GM19025 (cell line): ENCODE measurements around the gene GNB5.
"Not testable (repeated sequence)": the region's sequence is repeated elsewhere in the genome, so short reads cannot be mapped to it uniquely, and the experiment has no call there.

Experiments used
- ATAC-seq: cut with Tn5 transposase; IDR thresholded peaks from one replicate; pipeline ENCODE4 v1.9.1; 2021; ENCODE audit warnings: mild to moderate bottlenecking, low read depth, moderate library complexity; ENCODE audit not compliant: unreplicated experiment

Gene GNB5

DNA sequence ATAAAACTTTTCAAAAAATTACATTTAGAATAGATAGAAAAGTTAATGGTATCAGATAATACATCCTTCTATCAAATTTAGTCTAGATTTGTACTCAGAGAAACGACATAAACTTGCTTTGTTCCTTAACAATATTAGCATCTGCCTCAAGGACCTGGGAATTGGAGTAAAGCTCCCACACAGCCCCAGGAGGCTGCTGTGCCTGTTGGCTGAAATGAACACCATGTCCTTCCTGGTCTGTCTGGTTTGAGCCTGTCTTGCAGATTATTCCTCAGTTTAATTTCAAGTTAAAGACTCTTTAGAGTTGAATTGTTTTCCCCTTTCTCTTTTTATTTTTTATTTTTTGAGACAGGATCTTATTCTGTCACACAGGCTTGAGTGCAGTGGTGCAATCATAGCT, 19.4 kb downstream of the GNB5 start:
- ATAC-seq: no peak

DNA sequence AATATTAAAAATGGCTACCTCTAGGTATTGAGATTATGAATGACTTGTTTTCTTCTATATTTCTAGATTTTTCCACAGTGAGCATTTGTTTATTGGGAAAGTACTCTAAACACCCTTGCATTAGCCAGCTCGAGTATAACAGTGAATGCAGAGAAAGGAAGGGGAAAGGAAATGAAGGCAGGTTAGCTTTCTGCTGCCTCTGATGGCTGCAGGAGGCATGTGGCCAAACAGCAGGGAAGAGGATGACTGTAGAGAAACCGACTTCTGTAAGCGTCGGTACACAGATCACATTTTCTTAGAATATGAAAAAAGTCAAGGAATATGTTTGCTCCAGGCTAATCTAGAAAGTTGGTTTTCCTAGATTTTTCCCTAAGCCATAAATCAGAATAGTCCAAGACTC, 19.8 kb downstream of the GNB5 start:
- no peak for ATAC-seq

DNA sequence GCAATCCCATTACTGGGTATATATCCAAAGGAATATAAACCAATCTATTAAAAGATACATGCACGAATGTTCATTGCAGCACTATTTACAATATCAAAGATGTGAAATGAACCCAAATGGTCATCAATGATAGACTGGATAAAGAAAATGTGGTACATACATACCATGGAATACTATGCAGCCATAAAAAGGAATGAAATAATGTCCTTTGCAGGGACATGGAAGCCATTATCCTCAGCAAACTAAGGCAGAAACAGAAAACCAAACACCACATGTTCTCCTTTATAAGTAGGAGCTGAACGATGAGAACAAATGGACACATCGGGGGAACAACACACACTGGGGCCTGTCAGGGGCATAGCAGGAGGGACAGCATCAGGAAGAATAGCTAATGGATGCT, 21.0 kb downstream of the GNB5 start:
- ATAC-seq: not testable (repeated sequence)

DNA sequence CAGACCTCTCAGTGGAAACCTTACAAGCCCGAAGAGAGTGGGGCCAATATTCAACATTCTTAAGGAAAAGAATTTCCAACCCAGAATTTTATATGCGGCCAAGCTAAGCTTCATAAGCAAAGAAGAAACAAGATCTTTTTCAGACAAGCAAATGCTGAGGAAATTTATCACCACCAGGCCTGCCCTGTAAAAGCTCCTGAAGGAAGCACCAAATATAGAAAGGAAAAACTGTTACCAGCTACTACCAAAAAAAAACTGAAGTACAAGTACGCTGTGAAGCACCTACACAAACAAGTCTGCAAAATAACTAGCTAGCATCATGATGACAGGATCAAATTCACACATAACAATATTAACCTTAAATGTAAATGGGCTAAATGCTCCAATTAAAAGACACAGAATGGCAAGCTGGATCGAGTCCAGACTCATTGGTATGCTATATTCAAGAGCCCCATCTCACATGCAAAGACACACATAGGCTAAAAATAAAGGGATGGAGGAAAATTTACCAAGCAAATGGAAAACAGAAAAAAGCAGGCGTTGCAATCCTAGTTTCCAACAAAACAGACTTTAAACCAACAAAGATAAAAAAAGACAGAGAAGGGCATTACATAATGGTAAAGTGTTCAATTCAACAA, 25.6 kb downstream of the GNB5 start:
- not testable (repeated sequence) for ATAC-seq

DNA sequence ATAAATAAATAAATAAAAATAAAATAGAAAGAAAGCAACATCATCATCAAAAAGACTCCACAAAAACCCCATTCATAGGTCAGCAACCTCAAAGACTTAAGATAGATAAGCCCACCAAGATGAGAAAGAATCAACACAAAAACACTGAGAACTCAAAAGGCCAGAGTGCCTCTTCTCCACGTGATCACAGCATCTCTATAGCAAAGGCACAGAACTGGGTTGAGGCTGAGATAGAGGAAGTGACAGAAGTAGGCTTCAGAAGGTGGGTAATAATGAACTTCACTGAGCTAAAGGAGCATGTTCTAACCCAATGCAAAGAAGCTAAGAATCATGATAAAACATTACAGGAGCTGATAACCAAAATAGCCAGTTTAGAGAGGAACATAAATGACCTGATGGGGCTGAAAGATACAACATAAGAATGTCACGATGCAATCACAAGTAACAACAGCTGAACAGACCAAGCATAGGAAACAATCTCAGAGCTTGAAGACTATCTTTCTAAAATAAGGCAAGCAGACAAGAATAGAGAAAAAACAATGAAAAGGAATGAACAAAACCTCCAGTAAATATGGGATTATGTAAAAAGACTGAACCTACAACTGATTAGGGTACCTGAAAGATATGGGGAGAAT, 26.4 kb downstream of the GNB5 start:
- ATAC-seq: no peak

DNA sequence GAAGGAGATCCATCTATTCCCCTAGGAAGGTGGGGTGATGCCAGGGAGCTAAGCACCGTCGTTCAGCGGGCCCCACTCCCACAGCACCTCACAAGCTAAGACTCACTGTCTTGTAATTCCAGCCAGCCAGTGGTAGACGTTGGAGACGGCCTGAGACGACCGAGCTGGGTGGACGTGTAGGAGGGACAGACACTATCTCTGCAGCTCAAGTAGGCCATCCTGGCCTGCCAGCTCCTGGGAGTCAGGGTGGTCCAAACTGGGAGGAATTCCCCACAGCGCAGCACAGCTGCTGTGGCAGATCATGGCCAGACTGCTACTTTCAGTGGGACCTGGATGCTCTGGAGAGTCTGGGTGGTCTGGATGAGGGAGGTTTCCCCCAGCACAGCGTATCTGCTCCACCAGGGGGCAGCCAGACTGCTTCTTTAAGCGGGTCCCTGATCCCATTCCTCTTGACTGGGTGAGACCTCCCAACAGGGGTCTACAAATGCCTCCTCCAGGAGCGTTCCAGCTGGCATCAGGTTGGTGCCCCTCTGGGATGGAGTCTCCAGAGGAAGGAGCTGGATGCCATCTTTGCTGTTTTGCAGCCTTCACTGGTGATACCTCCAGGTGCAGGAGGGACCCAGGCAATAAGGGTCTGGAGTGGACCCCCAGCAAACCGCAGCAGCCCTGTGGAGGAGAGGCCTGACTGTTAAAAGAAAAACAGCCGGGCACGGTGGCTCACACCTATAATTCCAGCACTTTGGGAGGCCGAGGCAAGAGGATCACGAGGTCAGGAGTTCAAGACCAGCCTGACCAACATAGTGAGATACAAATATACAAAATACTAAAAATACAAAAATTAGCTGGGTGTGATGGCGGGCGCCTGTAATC, 27.6 kb downstream of the GNB5 start:
- no peak for ATAC-seq

DNA sequence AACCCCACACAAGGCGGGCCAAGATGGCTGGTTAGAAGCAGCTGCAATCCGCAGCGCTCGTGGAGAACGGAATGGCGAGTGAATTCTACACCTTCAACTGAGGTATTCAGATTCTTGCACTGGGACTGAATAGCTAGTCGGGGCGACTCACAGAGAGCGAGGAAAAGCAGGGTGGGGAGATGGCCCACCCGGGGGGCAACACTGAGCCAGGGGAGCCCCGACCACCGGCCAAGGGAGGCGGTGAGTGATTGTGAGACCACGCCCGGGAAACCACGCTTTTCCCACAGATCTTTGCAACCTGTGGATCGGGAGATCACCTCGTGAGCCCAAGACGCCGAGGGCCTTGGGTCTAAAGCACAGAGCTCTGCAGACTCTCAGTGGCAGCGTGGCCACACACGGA, 28.3 kb downstream of the GNB5 start:
- no peak for ATAC-seq

DNA sequence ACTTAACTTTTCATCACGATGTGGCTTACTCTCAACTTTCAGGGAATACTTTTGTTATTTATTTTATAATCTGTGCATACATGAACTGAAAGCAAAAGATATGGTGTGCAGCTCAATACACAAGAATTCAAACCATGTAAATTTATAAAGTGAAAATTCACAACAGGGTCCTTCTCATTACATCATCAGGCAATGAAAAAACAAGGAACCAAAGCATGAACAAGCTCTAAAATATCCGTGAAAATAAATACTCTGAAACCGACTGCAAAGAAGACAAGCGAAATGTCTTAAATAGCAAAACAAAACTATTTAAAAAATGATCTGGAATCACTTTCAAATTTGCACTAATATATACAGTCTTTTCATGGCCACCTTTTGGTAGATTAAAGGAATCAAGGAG, 28.9 kb downstream of the GNB5 start:
- ATAC-seq: no peak

DNA sequence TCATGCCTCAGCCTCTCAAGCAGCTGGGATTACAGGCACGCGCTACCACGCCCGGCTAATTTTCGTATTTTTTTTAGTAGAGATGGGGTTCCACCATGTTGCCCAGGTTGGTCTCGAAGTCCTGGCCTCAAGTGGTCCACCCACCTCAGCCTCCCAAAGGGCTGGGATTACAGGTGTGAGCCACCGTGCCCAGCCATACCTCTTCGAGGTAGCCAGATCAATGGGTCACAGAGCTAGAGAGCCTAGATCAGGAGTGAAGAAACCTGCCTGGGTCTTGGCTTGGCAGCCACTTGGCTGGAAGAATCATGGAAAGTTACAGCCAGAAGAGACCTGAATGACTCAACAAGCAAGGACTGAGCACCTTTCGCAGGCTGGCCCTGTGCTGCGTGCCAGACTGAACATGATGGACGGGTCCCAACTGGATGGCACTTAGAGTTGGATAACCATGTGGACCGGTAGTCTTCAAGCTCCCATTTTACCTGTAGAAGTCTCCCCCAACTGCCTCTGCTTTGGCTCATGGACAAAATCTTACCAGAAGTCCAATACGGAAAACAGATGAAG, 29.7 kb downstream of the GNB5 start:
- no peak for ATAC-seq

DNA sequence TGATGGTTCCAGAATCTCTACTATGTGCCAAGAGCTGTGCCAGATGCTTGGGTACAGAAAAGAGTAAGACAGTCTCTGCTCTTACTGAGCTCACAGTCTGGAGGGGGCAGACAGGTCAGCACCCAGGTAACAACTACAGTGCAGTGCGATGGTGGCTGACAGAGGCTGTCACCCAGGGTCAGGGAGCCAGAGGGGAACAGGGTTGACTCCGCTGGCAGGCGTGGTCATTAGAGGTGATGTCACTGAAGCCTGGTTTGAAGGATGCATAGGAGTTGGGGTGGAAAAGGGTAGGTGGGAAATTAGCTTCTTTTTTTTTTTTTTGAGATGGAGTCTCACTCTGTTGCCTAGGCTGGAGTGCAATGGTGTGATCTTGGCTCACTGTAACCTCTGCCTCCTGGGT, 31.5 kb downstream of the GNB5 start:
- ATAC-seq: no peak

DNA sequence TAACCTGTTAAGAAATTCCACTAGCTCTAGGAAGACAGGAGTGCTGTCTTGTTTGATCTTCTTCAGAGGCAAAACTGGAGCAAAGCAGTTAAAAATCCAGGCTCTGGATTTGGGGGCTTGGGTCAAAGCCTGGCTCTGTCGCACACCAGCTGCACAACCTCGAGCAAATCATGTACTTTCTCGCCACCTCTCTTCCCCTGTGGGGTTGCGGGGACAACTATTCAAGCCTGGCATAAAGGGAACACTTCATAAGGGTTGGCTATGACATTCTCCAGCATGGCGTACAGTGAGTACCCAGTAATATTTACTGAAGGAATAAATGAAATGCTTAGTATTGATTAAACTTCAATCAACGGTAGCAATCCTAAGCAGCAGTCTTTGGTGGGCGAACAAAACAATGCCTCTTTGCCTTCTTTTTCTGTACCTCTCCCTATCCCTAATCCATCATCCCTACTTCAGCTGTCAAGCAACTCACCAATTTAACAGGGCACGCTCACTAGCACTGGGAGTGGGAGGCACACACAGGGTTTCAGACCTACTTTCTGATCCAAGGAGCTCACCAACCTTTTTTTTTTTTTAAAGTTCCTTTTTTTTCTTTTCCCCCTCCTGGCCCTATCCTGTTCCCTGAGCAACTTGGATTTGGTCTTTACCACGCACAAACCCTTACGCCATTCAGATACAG, 33.0 kb downstream of the GNB5 start:
- no peak for ATAC-seq

DNA sequence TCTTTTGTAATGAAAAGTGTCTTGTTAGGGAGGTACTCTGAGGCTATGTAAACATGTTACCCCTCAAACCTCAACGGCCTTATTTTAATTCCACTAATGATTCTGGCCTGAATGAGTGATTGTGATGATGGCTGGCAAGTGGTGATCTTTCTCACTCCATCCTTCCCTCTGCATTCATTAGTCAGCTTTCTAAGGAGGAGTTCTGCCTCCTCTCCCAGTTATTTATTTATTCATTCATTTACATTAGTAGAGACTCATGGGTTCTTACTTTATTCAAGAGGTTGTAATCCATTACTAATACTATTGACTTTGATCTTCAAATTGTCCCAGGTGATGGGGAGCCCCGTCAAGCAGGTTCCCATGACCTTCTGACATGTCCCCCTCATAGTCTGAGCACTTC, 35.3 kb downstream of the GNB5 start:
- ATAC-seq: no peak

DNA sequence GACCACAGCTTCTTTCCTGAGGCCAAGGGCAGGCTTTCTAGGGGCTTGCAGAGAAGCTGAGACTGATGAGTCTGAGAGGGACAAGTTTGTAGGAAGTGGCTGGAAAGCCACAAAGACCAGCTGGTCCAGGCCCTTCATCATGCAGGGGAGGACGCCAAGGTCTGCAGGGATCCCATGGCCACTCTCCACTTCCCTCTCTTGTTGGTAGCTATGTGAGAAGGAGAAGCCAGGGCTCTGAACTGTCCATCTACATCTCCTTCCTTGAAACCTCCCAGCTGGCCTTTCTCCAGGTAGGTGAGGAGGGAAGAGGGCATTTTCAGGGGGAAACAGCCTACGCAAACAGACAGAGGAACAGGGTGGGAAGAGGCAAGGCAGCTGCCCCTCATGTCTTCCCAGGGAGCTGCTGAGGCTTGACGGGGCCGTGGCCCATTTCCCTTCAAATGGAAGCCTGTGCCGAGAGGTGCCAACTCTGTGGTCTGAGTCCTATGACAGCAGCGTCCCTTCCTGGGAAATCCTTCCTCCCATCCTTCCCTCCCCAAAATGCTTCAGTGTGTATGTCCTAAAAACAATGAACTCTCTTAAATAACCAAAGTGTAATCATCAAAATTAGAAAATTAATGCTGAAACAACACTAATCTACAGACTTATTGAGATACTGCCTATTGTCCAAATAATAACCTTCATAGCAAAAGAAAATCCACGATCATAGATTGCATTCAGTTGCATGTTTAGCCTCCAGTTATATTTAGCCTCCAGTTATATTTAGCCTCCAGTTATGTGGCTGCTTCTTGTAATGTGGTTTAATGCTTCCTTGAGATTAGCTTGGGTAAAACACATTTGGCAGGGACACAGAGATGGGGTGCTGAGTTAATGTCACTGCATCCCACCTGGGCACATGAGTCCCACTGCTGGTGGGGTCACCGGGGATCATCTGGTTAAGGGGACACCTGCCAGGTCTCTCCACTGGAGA, 36.0 kb downstream of the GNB5 start:
- ATAC-seq: no peak

DNA sequence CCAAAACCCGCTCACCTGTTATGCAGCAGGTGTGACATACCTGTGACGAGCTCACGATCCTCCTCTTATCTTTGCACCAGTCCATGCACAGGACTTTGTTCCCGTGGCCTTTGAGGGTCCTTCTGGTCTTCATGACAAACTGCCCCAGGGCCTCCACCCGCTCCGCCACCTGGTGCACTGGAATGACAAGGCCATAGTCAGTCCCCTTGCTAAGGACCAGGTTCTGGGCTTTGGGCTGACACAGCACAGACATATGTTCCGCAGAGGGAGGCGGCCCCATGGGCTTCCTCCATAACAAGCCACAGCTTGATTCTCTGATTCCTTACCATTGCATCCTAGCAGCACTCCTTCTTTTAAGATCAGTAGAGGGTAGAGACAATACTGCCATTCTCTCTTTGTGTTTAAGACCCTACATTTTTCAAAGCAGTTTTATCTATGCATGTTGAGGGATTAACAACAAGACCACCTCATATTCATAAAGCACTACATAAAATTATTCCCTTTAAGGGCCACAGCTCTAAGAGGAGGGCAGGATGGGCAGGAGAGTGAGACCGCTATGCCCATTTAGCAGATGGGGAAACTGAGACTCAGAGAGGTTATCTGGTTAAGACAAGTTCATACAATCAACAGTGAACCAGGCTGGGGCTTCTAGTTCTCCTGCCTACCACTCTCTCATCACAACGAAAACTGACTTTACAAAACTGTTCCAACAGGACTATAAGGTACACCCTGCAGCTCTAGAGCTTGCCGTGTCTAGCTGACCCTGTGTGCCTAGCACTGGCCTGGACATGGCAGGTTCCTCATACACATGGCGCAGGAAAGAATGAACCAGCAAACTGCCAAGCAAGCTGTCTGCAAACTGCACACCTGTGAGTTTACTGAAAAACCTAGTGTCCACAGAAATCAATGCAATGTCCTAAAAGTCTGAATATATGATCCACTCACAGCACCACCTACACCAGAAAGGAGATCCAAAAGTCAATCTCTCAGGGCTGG, 37.0 kb downstream of the GNB5 start:
- ATAC-seq: no peak

DNA sequence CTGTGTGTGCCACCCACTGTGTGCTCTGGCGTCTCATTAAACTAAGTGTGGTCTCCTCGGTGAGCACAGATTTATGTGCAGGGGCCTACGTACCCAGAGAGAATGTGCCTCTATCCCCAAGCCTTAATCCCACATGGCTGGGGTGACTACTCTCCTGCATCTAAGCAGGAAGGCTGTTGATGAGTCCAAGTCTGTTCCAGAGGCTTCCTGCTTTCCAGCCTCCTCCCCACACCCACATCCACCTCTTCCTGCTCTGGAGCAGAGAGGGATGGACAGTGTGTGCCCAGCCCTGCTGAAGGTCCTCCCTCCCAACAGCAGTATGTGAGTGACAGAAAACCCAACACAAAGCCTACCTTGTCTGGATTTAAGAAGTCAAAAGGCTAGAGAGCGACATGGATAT, 39.8 kb downstream of the GNB5 start:
- no peak for ATAC-seq

DNA sequence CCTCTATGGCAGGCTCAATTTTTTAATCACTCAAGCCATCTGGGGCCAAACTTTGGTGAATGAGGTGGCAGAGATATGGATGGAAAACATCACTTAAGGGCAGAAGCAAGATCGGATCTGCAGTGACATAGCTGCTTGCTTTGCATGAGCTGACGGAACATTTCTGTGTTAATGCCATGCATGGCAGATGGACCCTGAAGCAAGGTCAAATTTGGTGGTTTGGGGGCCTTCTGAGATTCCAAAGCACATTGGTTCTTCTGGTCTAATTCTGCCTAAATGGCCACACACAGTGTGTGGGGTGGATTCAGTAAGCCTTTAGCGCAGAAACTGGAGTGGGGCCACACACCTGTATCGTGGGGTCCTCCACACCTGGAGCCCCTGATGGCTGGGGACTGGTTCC, 40.3 kb downstream of the GNB5 start:
- no peak for ATAC-seq

DNA sequence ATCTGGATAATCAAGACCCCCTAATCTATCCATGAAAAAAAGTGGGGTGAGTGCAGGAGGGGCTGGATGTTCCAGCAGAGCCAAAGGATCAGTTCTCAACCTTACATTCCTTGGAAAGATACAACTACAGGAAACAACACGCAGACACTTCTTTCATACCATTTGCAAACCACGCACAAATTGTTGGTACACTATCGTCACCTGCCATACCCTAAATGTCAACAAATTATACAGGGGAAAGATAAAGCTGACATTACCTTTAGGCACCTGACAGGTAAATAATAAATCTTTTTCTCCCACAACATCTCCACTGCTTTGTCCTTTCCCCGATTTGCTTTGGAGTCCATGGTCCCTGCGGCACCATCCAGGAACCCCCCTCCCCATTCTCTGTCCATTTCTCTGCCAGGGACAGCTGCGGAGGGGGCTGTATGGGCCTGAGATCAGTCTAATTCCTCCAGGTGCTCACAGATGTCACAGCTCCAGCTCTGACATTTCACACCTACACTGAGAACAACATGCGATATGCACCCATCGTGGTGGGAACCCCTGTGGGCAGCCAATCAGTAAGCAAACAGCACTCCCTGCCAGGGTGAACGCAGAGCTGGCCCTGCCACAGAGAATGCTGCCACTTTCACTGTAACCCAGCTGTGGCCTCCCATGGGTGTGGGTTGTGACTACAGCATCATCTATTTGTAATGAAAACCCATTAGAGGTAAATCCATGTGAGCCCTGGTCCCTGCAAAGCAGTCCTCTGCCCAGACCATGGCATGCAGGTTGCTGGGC, 41.0 kb downstream of the GNB5 start:
- ATAC-seq: no peak

DNA sequence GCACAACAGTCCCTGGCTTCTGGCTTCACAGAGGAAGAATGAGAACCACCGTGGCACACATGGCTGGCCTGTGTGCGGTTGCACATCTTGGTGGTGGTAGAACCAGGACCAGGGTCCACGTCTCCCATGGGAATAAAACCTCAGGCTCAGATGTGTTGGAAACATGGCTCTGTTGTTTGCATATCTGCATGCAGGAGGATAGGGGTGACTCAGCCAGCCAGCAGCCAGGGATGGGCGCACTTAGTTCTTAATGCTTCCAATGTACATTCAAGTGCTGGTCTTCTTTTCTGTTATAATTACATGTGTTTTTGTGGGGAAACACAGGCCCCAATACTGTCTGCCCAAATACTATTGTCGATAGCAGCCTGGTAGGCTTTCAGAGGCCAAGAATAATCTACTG, 42.8 kb downstream of the GNB5 start:
- ATAC-seq: no peak
